Measurements from ENCODE around the gene HPD.

Gene HPD

GRCh38 chr12:121803861-121804416 is 54.7 kb downstream of the HPD start, which contains the start of gene SETD1B:
Gene SETD1B (plus strand): TSS chr12:121804009. CDS start chr12:121804738, 729 bp downstream.
- Histone ChIP-seq H3K36me3 (ENCODE audit: insufficient read depth, low read length) (peaks cover 47% of the 10 kb centered on the region), H3K9ac (ENCODE audit: low read depth, low read length) (peak within 1 kb of the TSS; percentile 100), H2AFZ (ENCODE audit: low read depth, low read length) (peak within 1 kb of the TSS; percentile 48), H3K79me2 (ENCODE audit: insufficient read depth, low read length) (peaks cover 96% of the 10 kb centered on the region), H3K27me3 (ENCODE audit: insufficient read depth, low read length, poor library complexity) (no peaks in the 10 kb centered on the region), H4K20me1 (ENCODE audit: insufficient read depth, low read length) (peaks cover 34% of the 10 kb centered on the region), H3K4me2 (ENCODE audit: insufficient read depth, low read length) (peak within 1 kb of the TSS; percentile 99), H3K27ac (ENCODE audit: low read length) (peak within 1 kb of the TSS; percentile 97), H3K4me3 (ENCODE audit: low read depth in 1 of 2, low read length in 2 of 2) (peak within 1 kb of the TSS; percentile 60 to 90), H3K9me3 (ENCODE audit: insufficient read depth, low read length, severe bottlenecking) (no peaks in the 10 kb centered on the region), H3K4me1 (ENCODE audit: insufficient read depth, low read length) (peaks cover 42% of the 10 kb centered on the region)
- no peak for TF ChIP-seq CTCF (IDR thresholded peaks at IDR 0.05; ENCODE audit: borderline replicate concordance, extremely low read depth, low read length, poor library complexity, severe bottlenecking)
- no peak for TF ChIP-seq EZH2 (IDR thresholded peaks at IDR 0.05; ENCODE audit: borderline replicate concordance, low read depth, low read length, severe bottlenecking)
- peak; percentile 37 for ATAC-seq (ENCODE audit: insufficient read depth, low read depth)
- peak; percentile 83 for DNase-seq

GRCh38 chr12:121802843-121803698 is 55.6 kb downstream of the HPD start:
- H3K79me2 ChIP-seq (ENCODE audit: insufficient read depth, low read length) = peaks cover 96% of the 10 kb centered on the region
- no peaks in the 10 kb centered on the region for H3K9me3 ChIP-seq (ENCODE audit: insufficient read depth, low read length, severe bottlenecking)
- peak; percentile 19 for TF ChIP-seq CTCF (IDR thresholded peaks at IDR 0.05; ENCODE audit: borderline replicate concordance, extremely low read depth, low read length, poor library complexity, severe bottlenecking)
- no peak for TF ChIP-seq EZH2 (IDR thresholded peaks at IDR 0.05; ENCODE audit: borderline replicate concordance, low read depth, low read length, severe bottlenecking)
- H3K27ac ChIP-seq (ENCODE audit: low read length) = peak overlapping the region; percentile 97
- H3K4me3 ChIP-seq (ENCODE audit: low read depth in 1 of 2, low read length in 2 of 2) = peak overlapping the region; percentile 59 to 60
- DNase-seq (peak; percentile 94), ATAC-seq (ENCODE audit: insufficient read depth, low read depth) (peak; percentile 69)
- peak overlapping the region; percentile 100 for H3K9ac ChIP-seq (ENCODE audit: low read depth, low read length)
- peaks cover 37% of the 10 kb centered on the region for H4K20me1 ChIP-seq (ENCODE audit: insufficient read depth, low read length)
- peaks cover 43% of the 10 kb centered on the region for H3K4me1 ChIP-seq (ENCODE audit: insufficient read depth, low read length)
- H3K27me3 ChIP-seq (ENCODE audit: insufficient read depth, low read length, poor library complexity) = no peaks in the 10 kb centered on the region
- peak overlapping the region; percentile 86 for H3K4me2 ChIP-seq (ENCODE audit: insufficient read depth, low read length)
- H2AFZ ChIP-seq (ENCODE audit: low read depth, low read length) = peak overlapping the region; percentile 48
- H3K36me3 ChIP-seq (ENCODE audit: insufficient read depth, low read length) = peaks cover 48% of the 10 kb centered on the region

- DNase-seq = no peak
- Histone ChIP-seq H3K4me2 (ENCODE audit: insufficient read depth, low read length) (peak overlapping the region; percentile 86), H2AFZ (ENCODE audit: low read depth, low read length) (no peak overlapping the region), H3K4me3 (ENCODE audit: low read depth in 1 of 2, low read length in 2 of 2) (peak overlapping the region; percentile 59 to 60), H3K79me2 (ENCODE audit: insufficient read depth, low read length) (peaks cover 96% of the 10 kb centered on the region), H4K20me1 (ENCODE audit: insufficient read depth, low read length) (peaks cover 37% of the 10 kb centered on the region), H3K36me3 (ENCODE audit: insufficient read depth, low read length) (peaks cover 48% of the 10 kb centered on the region), H3K27me3 (ENCODE audit: insufficient read depth, low read length, poor library complexity) (no peaks in the 10 kb centered on the region), H3K9ac (ENCODE audit: low read depth, low read length) (peak overlapping the region; percentile 100), H3K9me3 (ENCODE audit: insufficient read depth, low read length, severe bottlenecking) (no peaks in the 10 kb centered on the region), H3K4me1 (ENCODE audit: insufficient read depth, low read length) (peaks cover 43% of the 10 kb centered on the region), H3K27ac (ENCODE audit: low read length) (peak overlapping the region; percentile 97)
- no peak for TF ChIP-seq CTCF (IDR thresholded peaks at IDR 0.05; ENCODE audit: borderline replicate concordance, extremely low read depth, low read length, poor library complexity, severe bottlenecking)
- no peak for TF ChIP-seq EZH2 (IDR thresholded peaks at IDR 0.05; ENCODE audit: borderline replicate concordance, low read depth, low read length, severe bottlenecking)
- ATAC-seq (ENCODE audit: insufficient read depth, low read depth) = no peak
Measured at GRCh38 chr12:121802485-121802842, 56.2 kb downstream of the HPD start.
